GM19043 (cell line): Measurements from ENCODE around the gene RAP1A.
A peak's percentile ranks its signal among the peaks of the same experiment; 100 is the strongest.

ENCODE experiments used
- ATAC-seq: cut with Tn5 transposase; IDR thresholded peaks from one replicate; pipeline ENCODE4 v1.9.1; 2021; ENCODE audit warnings: low read depth; ENCODE audit not compliant: unreplicated experiment

RAP1A gene

DNA sequence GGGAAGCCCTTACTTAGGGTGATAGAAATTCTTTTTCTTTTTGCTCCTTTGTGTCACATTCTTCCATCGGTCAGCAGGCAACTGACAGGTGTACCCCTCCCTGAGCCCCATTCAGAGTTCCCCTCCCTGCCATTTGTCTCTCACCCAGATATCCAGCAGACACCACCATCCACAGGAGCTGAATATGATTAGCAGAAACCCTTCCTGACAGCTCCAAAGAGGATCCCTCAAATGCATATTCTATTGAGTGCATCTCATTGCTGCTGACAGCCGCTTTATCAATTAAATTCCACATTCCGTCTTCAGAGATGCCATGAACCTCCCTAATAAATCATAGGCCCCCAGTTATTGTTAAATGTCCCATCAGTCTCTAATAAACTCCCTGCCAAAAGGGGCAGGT is 130.0 kb downstream of the RAP1A start:
- no peak for ATAC-seq

DNA sequence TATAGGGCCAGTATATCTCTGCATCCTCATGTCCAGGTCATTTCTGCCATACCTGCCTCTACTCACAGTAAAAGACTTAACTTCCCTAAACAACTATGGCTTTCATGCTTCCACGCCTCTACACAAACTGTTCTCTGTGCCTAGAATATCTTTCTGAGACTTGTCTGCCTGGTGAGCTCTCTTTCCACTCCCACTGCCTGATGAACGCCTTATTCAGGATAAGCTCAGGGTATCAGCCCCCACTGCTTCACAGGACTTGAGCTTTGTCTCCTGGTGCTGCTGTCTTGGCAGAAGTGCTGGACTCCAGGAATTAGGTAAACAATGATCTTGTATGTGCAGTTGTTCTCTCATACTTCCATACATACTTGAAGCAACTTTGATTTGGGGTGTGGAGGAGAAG is 131.3 kb downstream of the RAP1A start:
- ATAC-seq = no peak

GRCh38 chr1:111751906-111752575 is 132.5 kb downstream of the RAP1A start:
- ATAC-seq = no peak

DNA sequence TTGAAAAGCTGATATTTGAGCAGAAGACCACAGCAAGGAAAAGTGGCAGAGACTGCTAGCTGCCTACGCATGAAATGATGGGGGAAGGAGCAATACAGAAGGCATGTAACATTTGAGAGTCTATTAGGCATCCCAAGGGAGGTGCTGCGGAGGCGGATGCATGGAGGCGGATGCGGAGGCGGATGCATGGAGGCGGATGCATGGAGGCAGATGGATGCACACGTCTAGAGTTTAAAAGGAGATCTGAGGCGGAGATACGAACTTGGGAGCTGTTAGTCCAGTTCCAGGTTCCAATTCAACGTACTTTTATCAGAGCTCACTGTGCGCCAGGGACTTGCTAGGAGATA is 135.4 kb downstream of the RAP1A start:
- no peak for ATAC-seq

DNA sequence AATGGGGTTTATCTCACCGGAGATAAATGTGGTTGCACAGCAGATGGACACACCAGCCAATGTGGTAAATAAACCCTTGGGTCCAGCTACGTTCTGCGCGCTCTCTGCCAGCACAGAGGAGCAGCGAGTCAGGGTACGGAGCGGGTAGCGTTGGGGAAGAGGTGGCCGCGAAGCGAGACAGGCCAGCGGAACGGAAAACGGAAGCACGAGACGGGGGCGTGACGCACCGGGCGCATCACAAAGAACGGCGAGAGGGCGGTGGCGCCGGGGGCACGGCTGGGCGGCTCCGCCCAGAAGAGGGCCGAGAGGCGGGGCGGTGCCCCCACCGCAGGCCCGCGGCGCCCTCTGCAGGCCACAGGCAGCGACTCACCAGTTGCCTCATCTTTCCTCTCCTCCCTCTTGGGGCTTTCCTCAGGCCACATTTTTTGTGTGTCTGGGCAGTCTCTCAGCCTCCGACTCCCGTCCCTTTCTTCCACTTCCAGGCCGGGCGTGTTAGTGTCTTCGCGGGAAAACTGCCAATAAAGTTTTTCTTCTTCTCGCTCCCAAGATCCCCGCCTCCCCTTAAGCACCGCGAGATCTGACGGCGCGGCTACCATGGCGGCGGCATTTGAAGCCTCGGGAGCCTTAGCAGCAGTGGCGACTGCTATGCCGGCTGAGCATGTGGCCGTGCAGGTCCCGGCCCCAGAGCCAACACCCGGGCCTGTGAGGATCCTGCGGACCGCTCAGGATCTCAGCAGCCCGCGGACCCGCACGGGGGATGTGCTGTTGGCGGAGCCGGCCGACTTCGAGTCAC is 135.9 kb downstream of the RAP1A start, which contains the start of gene DDX20:
Gene DDX20, plus strand, starts transcription at position 571 of the 793 bp plus-strand sequence. Its CDS starts 24 bp downstream, at position 595.
- ATAC-seq = peak; percentile 92

- ATAC-seq = peak; percentile 13
These were observed 136.5 kb downstream of the RAP1A start for GRCh38 chr1:111756124-111756513.

DNA sequence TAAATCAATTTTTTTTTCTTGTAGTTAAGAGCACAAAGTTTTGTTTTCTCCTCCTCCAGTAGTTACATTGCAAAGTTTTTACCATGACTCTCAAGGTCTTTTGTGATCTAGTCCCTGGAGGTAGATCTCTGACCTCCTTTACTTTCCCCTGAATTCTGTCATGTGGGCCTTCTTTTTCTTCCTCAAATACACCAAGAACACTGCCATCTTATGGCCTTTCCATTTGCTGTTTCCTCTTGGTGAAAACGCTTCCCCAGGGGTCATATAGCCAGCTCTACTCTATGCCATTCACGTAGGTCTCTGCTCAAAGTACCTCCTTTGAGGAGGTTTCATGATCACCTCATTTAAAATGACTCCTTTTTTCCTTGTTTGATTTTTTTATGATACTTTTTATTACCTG is 138.8 kb downstream of the RAP1A start:
- no peak for ATAC-seq

DNA sequence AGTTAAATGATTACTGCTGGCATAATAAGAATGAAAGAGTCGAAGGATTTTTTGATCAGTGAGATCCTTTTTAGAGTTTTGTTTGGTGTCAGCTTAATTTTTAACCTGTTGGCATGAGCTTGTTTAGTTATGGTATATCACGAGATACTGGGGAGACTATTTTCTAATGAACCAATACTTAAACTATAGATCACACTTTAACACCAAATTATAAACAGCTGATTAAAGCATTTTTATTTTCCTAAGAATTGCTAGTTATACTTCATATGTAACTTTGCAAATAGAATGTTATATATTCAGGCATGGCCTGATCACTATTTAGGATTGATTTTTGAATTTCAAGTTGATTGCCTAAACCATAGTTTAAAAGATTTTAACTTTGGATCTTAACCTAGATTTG is 142.1 kb downstream of the RAP1A start:
- no peak for ATAC-seq

- ATAC-seq = no peak
These were observed 142.7 kb downstream of the RAP1A start for GRCh38 chr1:111762332-111762731.
